NCI-H2227 (cell line): ENCODE results near the gene FKBP1A.

Source experiments
- DNase-seq: peaks from one replicate; lab custom pipeline; 2025; ENCODE audit not compliant: unreplicated experiment; lab: John Stamatoyannopoulos, UW

Gene FKBP1A

DNA sequence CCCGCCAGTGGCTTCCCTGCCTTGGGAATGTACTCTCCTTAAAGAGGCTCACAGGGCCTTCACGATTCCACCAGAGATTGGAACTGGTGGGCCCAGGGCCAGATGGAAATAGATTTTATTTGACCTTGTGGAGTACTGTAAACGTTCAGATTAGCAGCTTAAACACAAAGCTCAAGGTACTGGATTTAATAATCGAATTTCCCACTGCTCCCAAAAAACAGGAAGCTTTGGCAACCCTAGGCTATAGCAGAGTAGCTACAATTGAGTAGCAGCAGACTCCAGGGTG lies 71.3 kb downstream of the FKBP1A start:
- DNase-seq: no peak

DNA sequence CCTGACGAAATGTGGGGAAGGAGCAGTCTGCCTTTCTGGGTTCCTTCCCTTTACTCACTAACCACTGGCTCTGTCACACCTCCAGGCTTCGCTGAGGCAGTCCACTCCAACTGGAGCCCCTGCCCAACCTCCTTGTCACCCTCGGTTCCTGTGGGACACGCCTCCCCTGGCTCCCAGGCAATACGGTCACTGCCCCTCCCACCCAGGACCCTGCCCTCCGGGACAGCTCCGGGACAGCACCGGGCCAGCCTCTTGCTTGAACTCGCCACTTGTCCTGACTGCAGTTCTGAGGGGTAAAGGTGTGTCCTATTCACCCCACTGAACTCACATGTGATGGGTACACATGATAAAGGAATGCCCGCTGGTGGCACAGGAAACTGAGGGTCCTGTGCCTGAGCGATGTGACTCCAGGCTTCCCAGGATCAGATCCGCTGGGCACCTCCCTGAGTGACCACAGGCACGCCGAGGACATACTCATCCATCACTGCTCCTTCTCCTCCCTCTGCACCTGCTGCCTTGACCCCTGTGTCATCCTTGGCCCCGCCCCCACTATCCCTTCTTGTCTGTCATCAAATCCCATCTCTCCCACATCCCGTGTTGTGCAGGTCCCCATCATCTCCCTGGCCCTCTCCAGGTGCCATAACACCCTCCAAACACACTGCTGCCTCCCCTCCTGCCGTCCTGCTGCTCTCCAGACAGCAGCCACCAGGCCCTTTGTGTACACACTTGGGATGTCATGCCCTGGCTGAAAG lies 71.8 kb downstream of the FKBP1A start:
- DNase-seq: no peak

GRCh38 chr20:1320016-1320415 lies 72.8 kb downstream of the FKBP1A start:
- no peak for DNase-seq

- DNase-seq: no peak
Measured at GRCh38 chr20:1319462-1319861, 73.4 kb downstream of the FKBP1A start.

- no peak for DNase-seq
Measured at GRCh38 chr20:1319051-1319450, 73.8 kb downstream of the FKBP1A start.
